HG03045 (cell line): ENCODE measurements around the gene COL15A1.

ENCODE experiments used
- ATAC-seq: cut with Tn5 transposase; IDR thresholded peaks from one replicate; pipeline ENCODE4 v1.9.1; 2021; ENCODE audit warnings: mild to moderate bottlenecking, moderate library complexity; ENCODE audit not compliant: unreplicated experiment

Gene COL15A1

GRCh38 chr9:98944057-98944733 is 488 bp downstream of the COL15A1 start:
- ATAC-seq, result no peak

- no peak for ATAC-seq
These were observed 997 bp downstream of the COL15A1 start for GRCh38 chr9:98944734-98945074.

GRCh38 chr9:98949565-98949964 is 5.9 kb downstream of the COL15A1 start:
- no peak for ATAC-seq

GRCh38 chr9:98950262-98950661 is 6.6 kb downstream of the COL15A1 start:
- no peak for ATAC-seq

- no peak for ATAC-seq
These were observed 8.3 kb downstream of the COL15A1 start for GRCh38 chr9:98951967-98952366.

- no peak for ATAC-seq
These were observed 10.0 kb downstream of the COL15A1 start for GRCh38 chr9:98953581-98954243.

- no peak for ATAC-seq
These were observed 10.5 kb downstream of the COL15A1 start for GRCh38 chr9:98954244-98954610.

GRCh38 chr9:98955259-98955658 is 11.6 kb downstream of the COL15A1 start:
- ATAC-seq, result no peak

- no peak for ATAC-seq
These were observed 14.1 kb downstream of the COL15A1 start for GRCh38 chr9:98957826-98958225.

GRCh38 chr9:98958271-98958984 is 14.7 kb downstream of the COL15A1 start:
- ATAC-seq, result no peak

GRCh38 chr9:98960409-98960808 is 16.7 kb downstream of the COL15A1 start:
- no peak for ATAC-seq

- ATAC-seq, result no peak
These were observed 17.9 kb downstream of the COL15A1 start for GRCh38 chr9:98961513-98962180.

GRCh38 chr9:98962181-98962560 is 18.5 kb downstream of the COL15A1 start:
- no peak for ATAC-seq

- no peak for ATAC-seq
These were observed 19.2 kb downstream of the COL15A1 start for GRCh38 chr9:98962861-98963260.

- ATAC-seq, result no peak
These were observed 20.5 kb downstream of the COL15A1 start for GRCh38 chr9:98964201-98964600.

- no peak for ATAC-seq
These were observed 21.2 kb downstream of the COL15A1 start for GRCh38 chr9:98964911-98965336.

GRCh38 chr9:98966676-98967075 is 23.0 kb downstream of the COL15A1 start:
- ATAC-seq, result no peak

GRCh38 chr9:98967257-98967656 is 23.6 kb downstream of the COL15A1 start:
- no peak for ATAC-seq

- no peak for ATAC-seq
These were observed 24.0 kb downstream of the COL15A1 start for GRCh38 chr9:98967680-98968079.

GRCh38 chr9:98968601-98969337 is 25.1 kb downstream of the COL15A1 start:
- ATAC-seq, result no peak

- ATAC-seq, result no peak
These were observed 26.9 kb downstream of the COL15A1 start for GRCh38 chr9:98970532-98971041.
